Activated CD8-positive, alpha-beta memory T cell treated with anti-CD3 and anti-CD28 coated beads, Interleukin-2, amount 10 ng/mL, durations not matched to agents 7 days and 5 days (primary cell): ENCODE data around the gene FHL1. TPM values are rescaled to one million over a fixed set of nuclear protein-coding genes. Genes with fewer than 3 reads are reported as not detected.
"Not testable (repeated sequence)": the region's sequence is repeated elsewhere in the genome, so short reads cannot be mapped to it uniquely, and the experiment has no call there.

ENCODE experiments used
- ATAC-seq: fragments of 150-1000 bp; cut with Tn5 transposase; one replicate; pipeline ENCODE4 v1.10.0; 2021; ENCODE audit warnings: moderate library complexity
- CTCF ChIA-PET: fragments of 350-600 bp; sonication (Branson Sonifier 250); formaldehyde crosslinking; loops from one replicate; lab custom pipeline; 2021; ENCODE audit warnings: antibody characterized with exemption; lab: Charles Lee
- DNase-seq: peaks from one replicate; pipeline ENCODE4 v3.0.0-alpha.2; 2020
- H3K27ac Mint-ChIP-seq: one replicate; pipeline ENCODE4 v1.8.0; 2021; ENCODE audit warnings: mild to moderate bottlenecking, mixed read lengths
- H3K27me3 Mint-ChIP-seq: one replicate; pipeline ENCODE4 v1.8.0; 2021; ENCODE audit warnings: mixed read lengths
- H3K36me3 Mint-ChIP-seq: one replicate; pipeline ENCODE4 v1.8.0; 2021; ENCODE audit warnings: mild to moderate bottlenecking, mixed read lengths
- H3K4me1 Mint-ChIP-seq: one replicate; pipeline ENCODE4 v1.8.0; 2021; ENCODE audit warnings: mixed read lengths
- H3K4me3 Mint-ChIP-seq: one replicate; pipeline ENCODE4 v1.8.0; 2021; ENCODE audit warnings: mild to moderate bottlenecking, moderate library complexity, mixed read lengths
- H3K9me3 Mint-ChIP-seq: one replicate; pipeline ENCODE4 v1.8.0; 2022; ENCODE audit warnings: low read depth, mixed read lengths
- total RNA-seq, 2 experiments: library from RNA; stranded (reverse); gene quantifications; one replicate each; pipeline ENCODE4 v1.2.3, GENCODE V29; 2021

The FHL1 gene
- total RNA-seq, 2 experiments from 2014 or later = 12.4 to 15.9 TPM

GRCh38 chrX:136158685-136159084 is 11.4 kb downstream of the FHL1 start:
- H3K9me3 Mint-ChIP-seq = no peaks in the 10 kb centered on the region
- no peaks in the 10 kb centered on the region for H3K27me3 Mint-ChIP-seq
- CTCF ChIA-PET = no interaction called here
- ATAC-seq = no peak
- H3K4me1 Mint-ChIP-seq = peaks cover 14% of the 10 kb centered on the region
- H3K27ac Mint-ChIP-seq = no peak overlapping the region
- no peak for DNase-seq
- H3K36me3 Mint-ChIP-seq = no peaks in the 10 kb centered on the region
- H3K4me3 Mint-ChIP-seq = no peak overlapping the region

- Mint-ChIP-seq H3K36me3 (no peaks in the 10 kb centered on the region), H3K4me1 (peaks cover 14% of the 10 kb centered on the region), H3K27me3 (no peaks in the 10 kb centered on the region), H3K4me3 (no peak overlapping the region), H3K9me3 (no peaks in the 10 kb centered on the region), H3K27ac (no peak overlapping the region)
- DNase-seq (no peak), ATAC-seq (no peak)
- CTCF ChIA-PET = interaction anchor here (0.7 kb wide), 1 partner anchor 130 kb away, joined by 3 read pairs; no protein-coding TSS in a partner anchor
Observed at GRCh38 chrX:136159611-136160025, 12.3 kb downstream of the FHL1 start.

GRCh38 chrX:136162827-136163570 is 15.7 kb downstream of the FHL1 start:
- no peaks in the 10 kb centered on the region for H3K27me3 Mint-ChIP-seq
- DNase-seq (peak; percentile 63), ATAC-seq (peak; percentile 58)
- no peaks in the 10 kb centered on the region for H3K9me3 Mint-ChIP-seq
- CTCF ChIA-PET = interaction anchor here (0.6 to 4.0 kb wide), 5 partner anchors 10 to 137 kb away, joined by 3 to 29 read pairs (median 3); no protein-coding TSS in a partner anchor
- H3K4me1 Mint-ChIP-seq = peaks cover 3% of the 10 kb centered on the region
- H3K27ac Mint-ChIP-seq = no peak overlapping the region
- no peak overlapping the region for H3K4me3 Mint-ChIP-seq
- no peaks in the 10 kb centered on the region for H3K36me3 Mint-ChIP-seq

- no peak for DNase-seq
- Mint-ChIP-seq H3K27me3 (no peaks in the 10 kb centered on the region), H3K27ac (no peak overlapping the region), H3K4me1 (no peaks in the 10 kb centered on the region), H3K36me3 (no peaks in the 10 kb centered on the region), H3K4me3 (no peak overlapping the region), H3K9me3 (no peaks in the 10 kb centered on the region)
- CTCF ChIA-PET = interaction anchor here (0.9 to 4.0 kb wide), 4 partner anchors 10 to 135 kb away, joined by 3 to 29 read pairs (median 5); no protein-coding TSS in a partner anchor
- ATAC-seq = no peak
Observed at GRCh38 chrX:136163689-136164088, 16.4 kb downstream of the FHL1 start.

GRCh38 chrX:136165406-136165805 is 18.1 kb downstream of the FHL1 start:
- CTCF ChIA-PET = interaction anchor here (1.0 to 1.2 kb wide), 2 partner anchors 32 to 103 kb away, joined by 4 to 6 read pairs; no protein-coding TSS in a partner anchor
- no peak for ATAC-seq

GRCh38 chrX:136166221-136166855 is 19.0 kb downstream of the FHL1 start:
- H3K36me3 Mint-ChIP-seq = no peaks in the 10 kb centered on the region
- no peak for ATAC-seq
- no peaks in the 10 kb centered on the region for H3K4me1 Mint-ChIP-seq
- H3K4me3 Mint-ChIP-seq = no peak overlapping the region
- H3K9me3 Mint-ChIP-seq = no peaks in the 10 kb centered on the region
- no peaks in the 10 kb centered on the region for H3K27me3 Mint-ChIP-seq
- H3K27ac Mint-ChIP-seq = no peak overlapping the region
- DNase-seq = no peak
- CTCF ChIA-PET = interaction anchor here (1.0 to 1.4 kb wide), 3 partner anchors 31 to 138 kb away, joined by 4 to 6 read pairs (median 6); no protein-coding TSS in a partner anchor

More at GRCh38 chrX:136165406-136165805, 18.1 kb downstream of the FHL1 start:
- Mint-ChIP-seq H3K36me3 (no peaks in the 10 kb centered on the region), H3K4me1 (no peaks in the 10 kb centered on the region), H3K4me3 (no peak overlapping the region), H3K27ac (no peak overlapping the region), H3K27me3 (no peaks in the 10 kb centered on the region), H3K9me3 (no peaks in the 10 kb centered on the region)
- no peak for DNase-seq

GRCh38 chrX:136167989-136168388 is 20.7 kb downstream of the FHL1 start:
- H3K4me1 Mint-ChIP-seq, CTCF ChIA-PET, H3K36me3 Mint-ChIP-seq, H3K27me3 Mint-ChIP-seq, H3K9me3 Mint-ChIP-seq, H3K27ac Mint-ChIP-seq, H3K4me3 Mint-ChIP-seq, DNase-seq, ATAC-seq: not testable (repeated sequence)

GRCh38 chrX:136168929-136169735 is 21.8 kb downstream of the FHL1 start:
- Mint-ChIP-seq H3K9me3 (no peaks in the 10 kb centered on the region), H3K4me3 (no peak overlapping the region), H3K27me3 (no peaks in the 10 kb centered on the region), H3K27ac (no peak overlapping the region), H3K36me3 (no peaks in the 10 kb centered on the region), H3K4me1 (no peaks in the 10 kb centered on the region)
- DNase-seq (no peak), ATAC-seq (no peak)
- CTCF ChIA-PET = no interaction called here

GRCh38 chrX:136170139-136170800 is 22.9 kb downstream of the FHL1 start:
- CTCF ChIA-PET = no interaction called here
- no peak overlapping the region for H3K4me3 Mint-ChIP-seq
- H3K27me3 Mint-ChIP-seq = no peaks in the 10 kb centered on the region
- no peak for ATAC-seq
- H3K4me1 Mint-ChIP-seq = no peaks in the 10 kb centered on the region
- H3K9me3 Mint-ChIP-seq = no peaks in the 10 kb centered on the region
- H3K36me3 Mint-ChIP-seq = no peaks in the 10 kb centered on the region
- no peak for DNase-seq
- no peak overlapping the region for H3K27ac Mint-ChIP-seq

GRCh38 chrX:136171420-136171819 is 24.1 kb downstream of the FHL1 start:
- Mint-ChIP-seq H3K27me3 (no peaks in the 10 kb centered on the region), H3K4me1 (no peaks in the 10 kb centered on the region), H3K4me3 (no peak overlapping the region), H3K27ac (no peak overlapping the region), H3K9me3 (no peaks in the 10 kb centered on the region), H3K36me3 (no peaks in the 10 kb centered on the region)
- ATAC-seq (no peak), DNase-seq (no peak)
- CTCF ChIA-PET = no interaction called here

GRCh38 chrX:136176399-136176825 is 29.1 kb downstream of the FHL1 start:
- no peak for ATAC-seq
- no peak overlapping the region for H3K4me3 Mint-ChIP-seq
- no peaks in the 10 kb centered on the region for H3K36me3 Mint-ChIP-seq
- no peaks in the 10 kb centered on the region for H3K4me1 Mint-ChIP-seq
- no peak for DNase-seq
- H3K27ac Mint-ChIP-seq = no peak overlapping the region
- no peaks in the 10 kb centered on the region for H3K9me3 Mint-ChIP-seq
- no peaks in the 10 kb centered on the region for H3K27me3 Mint-ChIP-seq
- CTCF ChIA-PET = no interaction called here

- Mint-ChIP-seq H3K4me1 (no peaks in the 10 kb centered on the region), H3K4me3 (no peak overlapping the region), H3K27me3 (no peaks in the 10 kb centered on the region), H3K36me3 (no peaks in the 10 kb centered on the region), H3K9me3 (no peaks in the 10 kb centered on the region), H3K27ac (no peak overlapping the region)
- DNase-seq (no peak), ATAC-seq (no peak)
- CTCF ChIA-PET = no interaction called here
Observed at GRCh38 chrX:136179133-136179532, 31.8 kb downstream of the FHL1 start.

- DNase-seq (no peak), ATAC-seq (no peak)
- CTCF ChIA-PET = interaction anchor here (0.7 kb wide), 1 partner anchor 693 kb away, joined by 3 read pairs; no protein-coding TSS in a partner anchor
- no peaks in the 10 kb centered on the region for H3K9me3 Mint-ChIP-seq
- peaks cover 7% of the 10 kb centered on the region for H3K4me1 Mint-ChIP-seq
- H3K27me3 Mint-ChIP-seq = no peaks in the 10 kb centered on the region
- no peaks in the 10 kb centered on the region for H3K36me3 Mint-ChIP-seq
- H3K27ac Mint-ChIP-seq = no peak overlapping the region
- no peak overlapping the region for H3K4me3 Mint-ChIP-seq
Observed at GRCh38 chrX:136182414-136182813, 35.1 kb downstream of the FHL1 start.
